HEK293T (cell line): Measurements from ENCODE around the gene DOCK7.

ENCODE experiments used
- CTCF ChIA-PET: fragments of 350-600 bp; formaldehyde crosslinking; extraction: SDS; loops from one replicate; lab custom pipeline; 2021; ENCODE audit warnings: antibody characterized with exemption, inconsistent platforms; lab: Yijun Ruan, JAX
- POLR2A ChIA-PET: fragments of 350-600 bp; formaldehyde crosslinking; extraction: SDS; loops from one replicate; lab custom pipeline; 2020; ENCODE audit warnings: antibody characterized with exemption, inconsistent platforms; lab: Yijun Ruan, JAX
- DNase-seq: peaks from one replicate; pipeline ENCODE4 v3.0.0; 2012; ENCODE audit warnings: mixed read lengths; ENCODE audit errors: extremely low spot score
- ARNT ChIP-seq: fragments of 450-650 bp; IDR thresholded peaks from 2 replicates; pipeline ENCODE4 v1.6.1; 2017; ENCODE audit warnings: mild to moderate bottlenecking
- BHLHE40 ChIP-seq: fragments of 450-650 bp; IDR thresholded peaks from 2 replicates; pipeline ENCODE4 v1.6.1; 2016; ENCODE audit warnings: mild to moderate bottlenecking, moderate library complexity, borderline replicate concordance
- CTBP1 ChIP-seq: fragments of 450-650 bp; IDR thresholded peaks from 2 replicates; pipeline ENCODE4 v1.6.1; 2016; ENCODE audit warnings: borderline replicate concordance
- ELF4 ChIP-seq: fragments of 450-650 bp; IDR thresholded peaks from 2 replicates; pipeline ENCODE4 v1.6.1; 2017; ENCODE audit warnings: antibody characterized with exemption
- FOXA1 ChIP-seq: fragments of 450-650 bp; IDR thresholded peaks from 2 replicates; pipeline ENCODE4 v1.6.1; 2016; ENCODE audit warnings: mild to moderate bottlenecking
- FOXK2 ChIP-seq: fragments of 450-650 bp; IDR thresholded peaks from 2 replicates; pipeline ENCODE4 v1.6.1; 2016; ENCODE audit warnings: mild to moderate bottlenecking
- FOXM1 ChIP-seq: fragments of 450-650 bp; IDR thresholded peaks from 2 replicates; pipeline ENCODE4 v1.6.1; 2017; ENCODE audit warnings: mild to moderate bottlenecking, borderline replicate concordance
- HDGF ChIP-seq: fragments of 450-650 bp; IDR thresholded peaks from 2 replicates; pipeline ENCODE4 v1.6.1; 2017; ENCODE audit warnings: antibody characterized with exemption, borderline replicate concordance
- L3MBTL2 ChIP-seq: fragments of 450-650 bp; conservative IDR thresholded peaks from 2 replicates; pipeline ENCODE4 v1.6.1; 2016; ENCODE audit warnings: mild to moderate bottlenecking
- LEF1 ChIP-seq: fragments of 450-650 bp; IDR thresholded peaks from 2 replicates; pipeline ENCODE4 v1.6.1; 2017; ENCODE audit warnings: mild to moderate bottlenecking, borderline replicate concordance
- NFRKB ChIP-seq: fragments of 450-650 bp; IDR thresholded peaks from 2 replicates; pipeline ENCODE4 v1.6.1; 2016; ENCODE audit warnings: mild to moderate bottlenecking, moderate library complexity
- PKNOX1 ChIP-seq: fragments of 450-650 bp; IDR thresholded peaks from 2 replicates; pipeline ENCODE4 v1.6.1; 2016
- SP1 ChIP-seq: fragments of 450-650 bp; IDR thresholded peaks from 2 replicates; pipeline ENCODE4 v1.6.1; 2017
- SUZ12 ChIP-seq: fragments of 450-650 bp; IDR thresholded peaks from 2 replicates; pipeline ENCODE4 v1.6.1; 2016; ENCODE audit warnings: mild to moderate bottlenecking
- TARDBP ChIP-seq: fragments of 450-650 bp; IDR thresholded peaks from 2 replicates; pipeline ENCODE4 v1.6.1; 2016
- ZNF384 ChIP-seq: fragments of 450-650 bp; IDR thresholded peaks from 2 replicates; pipeline ENCODE4 v1.6.1; 2016

Gene DOCK7

GRCh38 chr1:62426237-62426636 lies 261.9 kb downstream of the DOCK7 start:
- no peak for TF ChIP-seq SP1
- no peak for TF ChIP-seq ELF4
- TF ChIP-seq ZNF384, result no peak
- no peak for TF ChIP-seq CTBP1
- no peak for TF ChIP-seq NFRKB
- TF ChIP-seq TARDBP, result no peak
- no peak for TF ChIP-seq BHLHE40
- TF ChIP-seq ARNT, result no peak
- TF ChIP-seq HDGF, result no peak
- no peak for TF ChIP-seq L3MBTL2
- TF ChIP-seq SUZ12, result no peak
- TF ChIP-seq PKNOX1, result no peak
- TF ChIP-seq FOXA1, result no peak
- no peak for TF ChIP-seq FOXM1
- ChIA-PET CTCF (no interaction called here), POLR2A (interaction anchor here (3.2 kb wide), 1 partner anchor 10 kb away, joined by 23 read pairs; no protein-coding TSS in a partner anchor)
- DNase-seq, result no peak

GRCh38 chr1:62425041-62425440 lies 263.1 kb downstream of the DOCK7 start:
- CTCF ChIA-PET, result no interaction called here
- no peak for DNase-seq
- TF ChIP-seq ARNT, result no peak
- TF ChIP-seq BHLHE40, result no peak
- TF ChIP-seq SP1, result no peak
- POLR2A ChIA-PET, result interaction anchor here (3.2 kb wide), 1 partner anchor 11 kb away, joined by 23 read pairs; no protein-coding TSS in a partner anchor

GRCh38 chr1:62424411-62424810 lies 263.8 kb downstream of the DOCK7 start:
- ChIA-PET POLR2A (interaction anchor here (3.2 kb wide), 1 partner anchor 11 kb away, joined by 23 read pairs; no protein-coding TSS in a partner anchor), CTCF (no interaction called here)
- no peak for DNase-seq
- TF ChIP-seq TARDBP (no peak), L3MBTL2 (no peak), NFRKB (no peak), SUZ12 (no peak), CTBP1 (no peak), FOXK2 (no peak), ARNT (no peak), FOXM1 (no peak)

- CTCF ChIA-PET, result no interaction called here
- POLR2A ChIA-PET, result interaction anchor here (3.2 kb wide), 1 partner anchor 12 kb away, joined by 23 read pairs; no protein-coding TSS in a partner anchor
- TF ChIP-seq FOXA1 (no peak), SUZ12 (no peak)
- DNase-seq, result no peak
These were observed 264.5 kb downstream of the DOCK7 start for GRCh38 chr1:62423580-62424242.

- POLR2A ChIA-PET, result no interaction called here
- TF ChIP-seq LEF1 (no peak), TARDBP (no peak), ZNF384 (no peak), FOXA1 (no peak), ELF4 (no peak), SP1 (no peak), ARNT (no peak), FOXK2 (no peak), PKNOX1 (no peak), NFRKB (no peak), L3MBTL2 (no peak), BHLHE40 (no peak), CTBP1 (no peak), HDGF (no peak), SUZ12 (no peak)
- CTCF ChIA-PET, result no interaction called here
- DNase-seq, result no peak
These were observed 268.0 kb downstream of the DOCK7 start for GRCh38 chr1:62420214-62420613.

GRCh38 chr1:62417351-62417999 lies 270.7 kb downstream of the DOCK7 start:
- DNase-seq, result no peak

More at GRCh38 chr1:62417351-62417999, 270.7 kb downstream of the DOCK7 start:
- no peak for TF ChIP-seq ELF4
- no peak for TF ChIP-seq PKNOX1
- TF ChIP-seq FOXA1, result no peak
- TF ChIP-seq SP1, result no peak
- no peak for TF ChIP-seq LEF1
- no peak for TF ChIP-seq FOXK2
- no peak for TF ChIP-seq ARNT
- no peak for TF ChIP-seq FOXM1
- no peak for TF ChIP-seq L3MBTL2
- TF ChIP-seq SUZ12, result no peak
- no peak for TF ChIP-seq ZNF384
- CTCF ChIA-PET, result interaction anchor here (0.6 kb wide), 1 partner anchor 1597 kb away, joined by 3 read pairs; no protein-coding TSS in a partner anchor
- POLR2A ChIA-PET, result interaction anchor here (1.9 kb wide), 1 partner anchor 18 kb away, joined by 6 read pairs; no protein-coding TSS in a partner anchor
